ENCODE results near the gene FXYD1.

Gene FXYD1

DNA sequence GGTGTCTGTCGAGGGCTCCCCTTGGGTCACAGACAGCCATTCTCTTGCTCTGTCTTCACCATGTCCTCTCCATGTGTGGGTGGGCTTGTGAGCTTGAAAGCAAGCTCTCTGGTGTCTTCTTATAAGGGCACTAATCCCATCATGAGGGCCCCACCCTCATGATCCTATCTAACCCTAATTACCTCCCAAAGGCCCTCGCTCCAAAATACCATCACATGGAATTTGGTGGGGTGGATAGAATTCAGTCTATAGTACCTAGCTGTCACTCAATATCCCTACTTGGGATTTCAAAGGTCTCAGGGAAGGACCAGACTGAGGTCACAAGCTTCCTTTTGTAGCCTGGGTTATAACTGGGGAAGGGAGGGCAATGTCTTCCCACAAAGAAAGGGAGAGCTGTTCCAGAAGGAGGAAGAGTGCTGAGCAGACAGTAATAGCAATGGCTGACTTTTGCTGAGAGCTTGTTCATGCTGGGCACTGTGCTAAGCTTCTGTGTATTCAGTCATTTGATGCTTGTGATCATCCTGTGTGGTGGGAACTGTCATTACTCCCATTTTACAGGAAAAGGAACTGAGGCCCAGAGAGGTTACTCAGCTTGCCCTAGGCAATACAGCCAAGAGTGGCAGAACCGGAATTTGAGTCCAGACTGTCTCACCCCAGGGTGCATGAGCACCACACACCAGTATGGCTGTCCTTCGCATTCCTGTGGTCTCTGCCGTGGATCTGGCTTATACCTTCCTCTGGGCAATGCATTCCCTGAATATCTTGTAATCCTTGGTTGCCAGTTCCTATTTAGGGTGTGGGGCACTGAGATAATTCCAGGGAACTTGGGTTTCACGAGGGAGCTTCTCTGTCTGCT, 24.1 kb downstream of the FXYD1 start:
- H3K36me3 ChIP-seq (ENCODE audit: low read depth): peaks cover 92% of the 10 kb centered on the region
- ATAC-seq (ENCODE audit: low read depth): no peak
- TF ChIP-seq, protein P1, sequence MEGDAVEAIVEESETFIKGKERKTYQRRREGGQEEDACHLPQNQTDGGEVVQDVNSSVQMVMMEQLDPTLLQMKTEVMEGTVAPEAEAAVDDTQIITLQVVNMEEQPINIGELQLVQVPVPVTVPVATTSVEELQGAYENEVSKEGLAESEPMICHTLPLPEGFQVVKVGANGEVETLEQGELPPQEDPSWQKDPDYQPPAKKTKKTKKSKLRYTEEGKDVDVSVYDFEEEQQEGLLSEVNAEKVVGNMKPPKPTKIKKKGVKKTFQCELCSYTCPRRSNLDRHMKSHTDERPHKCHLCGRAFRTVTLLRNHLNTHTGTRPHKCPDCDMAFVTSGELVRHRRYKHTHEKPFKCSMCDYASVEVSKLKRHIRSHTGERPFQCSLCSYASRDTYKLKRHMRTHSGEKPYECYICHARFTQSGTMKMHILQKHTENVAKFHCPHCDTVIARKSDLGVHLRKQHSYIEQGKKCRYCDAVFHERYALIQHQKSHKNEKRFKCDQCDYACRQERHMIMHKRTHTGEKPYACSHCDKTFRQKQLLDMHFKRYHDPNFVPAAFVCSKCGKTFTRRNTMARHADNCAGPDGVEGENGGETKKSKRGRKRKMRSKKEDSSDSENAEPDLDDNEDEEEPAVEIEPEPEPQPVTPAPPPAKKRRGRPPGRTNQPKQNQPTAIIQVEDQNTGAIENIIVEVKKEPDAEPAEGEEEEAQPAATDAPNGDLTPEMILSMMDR (IDR thresholded peaks at IDR 0.05; ENCODE audit: poor library complexity, severe bottlenecking): no peak
- no peaks in the 10 kb centered on the region for H3K27me3 ChIP-seq (ENCODE audit: insufficient read depth, poor library complexity, severe bottlenecking)
- H3K27ac ChIP-seq (ENCODE audit: poor library complexity, severe bottlenecking): no peak overlapping the region
- no peak for DNase-seq (ENCODE audit: low spot score)
- H3K4me1 ChIP-seq (ENCODE audit: insufficient read depth, poor library complexity, severe bottlenecking): no peaks in the 10 kb centered on the region
- peaks cover 6% of the 10 kb centered on the region for H3K9me3 ChIP-seq (ENCODE audit: severe bottlenecking)
- no peak overlapping the region for H3K4me3 ChIP-seq (ENCODE audit: severe bottlenecking)

DNA sequence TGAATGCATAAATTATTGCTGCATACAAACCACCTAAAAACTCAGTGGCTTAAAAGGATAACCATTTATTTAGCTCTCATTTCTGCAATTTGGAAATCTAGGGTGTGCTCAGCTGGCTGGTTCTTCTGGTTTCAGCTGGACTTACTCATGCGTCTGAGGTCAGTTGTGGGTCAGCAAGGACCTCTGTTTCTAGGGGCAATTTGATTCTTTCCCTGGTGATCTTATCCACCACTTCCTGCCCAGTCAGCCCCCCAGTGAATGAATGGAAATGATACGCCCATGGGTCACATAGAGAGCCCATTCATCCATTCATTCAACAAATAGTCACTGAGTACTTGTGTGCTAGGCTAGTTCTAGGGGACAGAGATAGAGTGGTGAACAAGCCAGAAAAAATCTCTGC, 25.8 kb downstream of the FXYD1 start:
- Histone ChIP-seq H3K4me3 (ENCODE audit: severe bottlenecking) (no peak overlapping the region), H3K4me1 (ENCODE audit: insufficient read depth, poor library complexity, severe bottlenecking) (peaks cover 10% of the 10 kb centered on the region), H3K36me3 (ENCODE audit: low read depth) (peaks cover 75% of the 10 kb centered on the region), H3K27me3 (ENCODE audit: insufficient read depth, poor library complexity, severe bottlenecking) (no peaks in the 10 kb centered on the region), H3K9me3 (ENCODE audit: severe bottlenecking) (peaks cover 6% of the 10 kb centered on the region), H3K27ac (ENCODE audit: poor library complexity, severe bottlenecking) (no peak overlapping the region)
- ATAC-seq (ENCODE audit: low read depth): no peak
- TF ChIP-seq, protein P1 (IDR thresholded peaks at IDR 0.05; ENCODE audit: poor library complexity, severe bottlenecking): no peak
- no peak for DNase-seq (ENCODE audit: low spot score)

DNA sequence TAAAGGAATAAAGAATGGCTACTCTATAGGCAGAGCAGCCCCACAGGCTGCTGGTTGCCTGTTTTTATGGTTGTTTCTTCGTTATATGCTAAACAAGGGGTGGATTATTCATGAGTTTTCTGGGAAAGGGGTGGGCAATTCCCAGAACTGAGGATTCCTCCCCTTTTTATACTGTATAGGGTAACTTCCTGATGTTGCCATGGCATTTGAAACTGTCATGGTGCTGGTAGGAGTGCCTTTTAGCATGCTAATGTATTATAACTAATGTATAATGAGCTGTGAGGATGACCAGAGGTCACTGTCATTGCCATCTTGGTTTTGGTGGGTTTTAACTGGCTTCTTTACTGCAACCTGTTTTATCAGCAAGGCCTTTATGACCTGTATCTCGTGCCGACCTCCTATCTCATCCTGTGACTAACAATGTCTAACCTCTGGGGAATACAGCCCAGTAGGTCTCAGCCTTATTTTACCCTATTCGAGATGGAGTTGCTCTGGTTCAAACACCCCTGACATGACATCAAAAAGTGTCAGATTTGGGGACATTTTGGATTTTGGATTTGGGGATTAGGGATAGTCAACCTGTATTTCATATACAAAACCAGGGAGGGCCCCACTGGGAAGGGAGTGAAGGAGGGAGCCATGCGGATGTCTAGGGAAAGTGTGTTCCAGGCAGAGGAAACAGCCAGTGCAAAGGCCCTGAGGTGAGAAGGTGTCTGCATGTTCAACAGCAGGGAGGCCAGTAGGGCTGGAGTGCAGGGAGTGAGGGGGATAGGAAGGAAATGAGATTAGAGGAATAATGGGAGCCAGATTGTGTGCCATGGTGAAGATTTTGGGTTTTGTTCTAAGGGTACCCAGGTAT, 26.8 kb downstream of the FXYD1 start:
- Histone ChIP-seq H3K4me3 (ENCODE audit: severe bottlenecking) (no peak overlapping the region), H3K9me3 (ENCODE audit: severe bottlenecking) (peaks cover 6% of the 10 kb centered on the region), H3K27ac (ENCODE audit: poor library complexity, severe bottlenecking) (no peak overlapping the region), H3K36me3 (ENCODE audit: low read depth) (peaks cover 70% of the 10 kb centered on the region), H3K4me1 (ENCODE audit: insufficient read depth, poor library complexity, severe bottlenecking) (peaks cover 10% of the 10 kb centered on the region), H3K27me3 (ENCODE audit: insufficient read depth, poor library complexity, severe bottlenecking) (no peaks in the 10 kb centered on the region)
- ATAC-seq (ENCODE audit: low read depth): no peak
- TF ChIP-seq, protein P1 (IDR thresholded peaks at IDR 0.05; ENCODE audit: poor library complexity, severe bottlenecking): no peak
- DNase-seq (ENCODE audit: low spot score): peak; percentile 20

DNA sequence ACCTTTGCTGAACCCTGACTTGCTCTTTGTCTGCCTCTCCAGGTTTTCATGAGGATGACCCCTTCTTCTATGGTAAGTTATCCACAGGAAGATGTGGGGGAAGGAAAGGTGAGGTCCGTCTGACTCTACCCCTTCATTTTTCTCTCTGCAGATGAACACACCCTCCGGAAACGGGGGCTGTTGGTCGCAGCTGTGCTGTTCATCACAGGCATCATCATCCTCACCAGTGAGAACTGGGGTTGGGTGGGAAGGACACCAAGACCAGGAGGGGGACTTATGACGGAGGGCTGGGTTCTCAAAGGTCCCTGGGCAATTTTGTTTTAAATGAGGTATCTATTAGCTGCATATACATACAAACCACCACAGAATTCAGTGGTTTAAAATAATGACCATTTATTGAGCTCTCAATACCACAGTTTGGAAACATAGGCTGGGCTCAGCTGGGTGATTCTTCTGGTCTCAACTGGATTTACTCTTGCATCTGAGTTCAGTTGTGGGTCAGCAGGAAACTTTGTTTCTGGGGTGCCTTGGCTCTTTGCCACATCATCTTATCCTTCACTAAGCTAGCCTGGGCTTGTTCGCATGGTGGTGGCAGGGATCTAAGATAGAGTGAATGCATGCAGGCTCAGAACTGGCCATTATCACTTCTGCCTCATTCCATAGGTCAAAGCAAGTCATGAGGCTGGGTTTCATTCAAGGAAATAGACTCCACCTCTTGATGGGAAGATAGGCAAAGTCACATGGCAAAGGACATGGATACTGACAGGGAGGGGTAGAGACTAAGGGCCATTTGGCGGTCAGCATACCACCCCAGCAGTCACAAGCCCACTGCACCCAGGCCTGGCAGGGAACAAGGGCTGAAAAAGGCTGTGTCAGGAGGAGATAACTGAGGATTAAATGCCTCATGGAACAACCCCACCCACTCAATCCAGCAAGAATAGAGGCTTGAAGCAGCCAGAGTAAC, 27.8 kb downstream of the FXYD1 start:
- peak; percentile 19 for DNase-seq (ENCODE audit: low spot score)
- TF ChIP-seq, protein P1 (IDR thresholded peaks at IDR 0.05; ENCODE audit: poor library complexity, severe bottlenecking): no peak

More for the DNA sequence above, 27.8 kb downstream of the FXYD1 start:
- no peak for ATAC-seq (ENCODE audit: low read depth)
- Histone ChIP-seq H3K4me1 (ENCODE audit: insufficient read depth, poor library complexity, severe bottlenecking) (peaks cover 10% of the 10 kb centered on the region), H3K4me3 (ENCODE audit: severe bottlenecking) (no peak overlapping the region), H3K27me3 (ENCODE audit: insufficient read depth, poor library complexity, severe bottlenecking) (no peaks in the 10 kb centered on the region), H3K27ac (ENCODE audit: poor library complexity, severe bottlenecking) (no peak overlapping the region), H3K36me3 (ENCODE audit: low read depth) (peaks cover 60% of the 10 kb centered on the region), H3K9me3 (ENCODE audit: severe bottlenecking) (peaks cover 6% of the 10 kb centered on the region)
